Keratinocyte (primary cell): ENCODE data around the gene ITGA11. TPM values are rescaled to one million over a fixed set of nuclear protein-coding genes. Genes with fewer than 3 reads are reported as not detected.
A peak's percentile ranks its signal among the peaks of the same experiment; 100 is the strongest.

ENCODE experiments used
- DNase-seq: peaks from one replicate; pipeline ENCODE4 v3.0.0-alpha.2; 2011; ENCODE audit warnings: low read depth, missing footprints, low spot score
- FAIRE-seq: peaks from 2 replicates; lab custom pipeline; 2011; peaks lifted over from hg19 to GRCh38; lab: Jason Lieb, UNC
- H2AFZ ChIP-seq: 2 replicates; pipeline ENCODE4 v1.6.0; 2012; ENCODE audit warnings: low read length, control low read depth, inconsistent platforms; ENCODE audit not compliant: control insufficient read depth
- H3K27ac ChIP-seq: 2 replicates; pipeline ENCODE4 v1.5.1; 2011; ENCODE audit warnings: low read length; ENCODE audit not compliant: control insufficient read depth, insufficient read depth
- H3K27me3 ChIP-seq: 3 replicates; pipeline ENCODE4 v1.6.0; 2011; ENCODE audit warnings: low read length; ENCODE audit not compliant: control insufficient read depth, insufficient read depth; ENCODE audit errors: extremely low read depth
- H3K36me3 ChIP-seq, 2 experiments: 2 replicates in 1 of 2; 3 replicates in 1 of 2; pipeline ENCODE4 v1.5.1; 2011; ENCODE audit warnings: low read length in 2 of 2, mild to moderate bottlenecking in 1 of 2; ENCODE audit not compliant: control insufficient read depth in 2 of 2, insufficient read depth in 2 of 2; ENCODE audit errors: extremely low read depth in 1 of 2
- H3K4me1 ChIP-seq: 3 replicates; pipeline ENCODE4 v1.5.1; 2011; ENCODE audit warnings: low read length; ENCODE audit not compliant: control insufficient read depth, insufficient read depth; ENCODE audit errors: extremely low read depth
- H3K4me2 ChIP-seq: 3 replicates; pipeline ENCODE4 v1.6.0; 2011; ENCODE audit warnings: low read depth, low read length; ENCODE audit not compliant: control insufficient read depth, insufficient read depth; ENCODE audit errors: extremely low read depth
- H3K4me3 ChIP-seq, 3 experiments: fragments of 200-600 bp in 1 of 3; sonication (generic) in 1 of 3; 2 replicates in 2 of 3; 3 replicates in 1 of 3; pipeline ENCODE4 v1.5.1; 2011 to 2016; ENCODE audit warnings: low read length in 3 of 3, mild to moderate bottlenecking in 3 of 3, control low read depth in 2 of 3, inconsistent platforms in 1 of 3, low read depth in 1 of 3, mixed read lengths in 1 of 3, mixed run types in 1 of 3, moderate library complexity in 1 of 3; ENCODE audit not compliant: control insufficient read depth in 2 of 3, insufficient read depth in 2 of 3; ENCODE audit errors: extremely low read depth in 1 of 3
- H3K79me2 ChIP-seq: 2 replicates; pipeline ENCODE4 v1.6.0; 2012; ENCODE audit warnings: low read length; ENCODE audit not compliant: control insufficient read depth, insufficient read depth
- H3K9ac ChIP-seq: 3 replicates; pipeline ENCODE4 v1.6.0; 2011; ENCODE audit warnings: low read length; ENCODE audit not compliant: control insufficient read depth, insufficient read depth; ENCODE audit errors: extremely low read depth
- H3K9me1 ChIP-seq: 3 replicates; pipeline ENCODE4 v1.6.0; 2011; ENCODE audit warnings: low read length; ENCODE audit not compliant: control insufficient read depth, insufficient read depth; ENCODE audit errors: extremely low read depth
- H3K9me3 ChIP-seq: 2 replicates; pipeline ENCODE4 v1.5.1; 2012; ENCODE audit warnings: low read depth, low read length; ENCODE audit not compliant: control insufficient read depth
- H4K20me1 ChIP-seq: 3 replicates; pipeline ENCODE4 v1.6.0; 2011; ENCODE audit warnings: low read length; ENCODE audit not compliant: control insufficient read depth, insufficient read depth; ENCODE audit errors: extremely low read depth
- EZH2 ChIP-seq: IDR thresholded peaks from one replicate; pipeline ENCODE4 v1.6.1; 2012; ENCODE audit warnings: inconsistent platforms, mild to moderate bottlenecking, low read length, moderate library complexity
- dilution Hi-C: fragments of 300-500 bp; cut with MboI; formaldehyde crosslinking; loops from one replicate; pipeline ENCODE4 v1.7.0; 2020; ENCODE audit warnings: low sequenced_read_pairs; ENCODE audit not compliant: extremely low pct_ligation_motif_present
- polyA plus RNA-seq, 5 experiments: library from polyadenylated mRNA; depleted of rRNA in 3 of 5; stranded (reverse) in 3 of 5; stranded (forward) in 1 of 5; unstranded in 1 of 5; fragments of >200 nt; gene quantifications; 1 replicate in 1 of 5; 2 replicates in 3 of 5; 3 replicates in 1 of 5; pipeline versions ENCODE4 v1.2.1 to v1.2.3, GENCODE V29; 2011 to 2012; ENCODE audit warnings: missing spikeins in 2 of 5, low read depth in 1 of 5, low replicate concordance in 1 of 5
- TF ChIP-seq, protein P1 (sequence below), 3 experiments: IDR thresholded peaks in 1 of 3; conservative IDR thresholded peaks in 1 of 3; optimal IDR thresholded peaks in 1 of 3; 2 replicates in 2 of 3; 3 replicates in 1 of 3; pipeline versions ENCODE3 to v1.5.1; 2011; ENCODE audit warnings: low read length in 3 of 3, mild to moderate bottlenecking in 3 of 3, moderate library complexity in 2 of 3, control low read depth in 1 of 3, inconsistent platforms in 1 of 3; ENCODE audit not compliant: insufficient read depth in 2 of 3; ENCODE audit errors: extremely low read depth in 1 of 3

Gene ITGA11
- polyA plus RNA-seq, 1 donor (not counting 4 experiments of a cell fraction or from before 2014, with no cell fraction given) = not detected

- Histone ChIP-seq H3K79me2 (peaks cover 14% of the 10 kb centered on the region), H3K4me3 (peak overlapping the region in 1 of 3 experiments; percentile 0), H3K4me2 (peak overlapping the region; percentile 34), H3K9me1 (peaks cover 2% of the 10 kb centered on the region), H3K4me1 (peaks cover 12% of the 10 kb centered on the region), H2AFZ (peak overlapping the region; percentile 35), H3K36me3 (peaks cover 2 to 12% of the 10 kb centered on the region in 2 experiments), H3K9ac (peak overlapping the region; percentile 0), H3K27ac (no peak overlapping the region), H4K20me1 (no peaks in the 10 kb centered on the region), H3K27me3 (no peaks in the 10 kb centered on the region), H3K9me3 (no peaks in the 10 kb centered on the region)
- dilution Hi-C loops = no loop called here
- DNase-seq (no peak), FAIRE-seq (no peak)
- TF ChIP-seq, protein P1, sequence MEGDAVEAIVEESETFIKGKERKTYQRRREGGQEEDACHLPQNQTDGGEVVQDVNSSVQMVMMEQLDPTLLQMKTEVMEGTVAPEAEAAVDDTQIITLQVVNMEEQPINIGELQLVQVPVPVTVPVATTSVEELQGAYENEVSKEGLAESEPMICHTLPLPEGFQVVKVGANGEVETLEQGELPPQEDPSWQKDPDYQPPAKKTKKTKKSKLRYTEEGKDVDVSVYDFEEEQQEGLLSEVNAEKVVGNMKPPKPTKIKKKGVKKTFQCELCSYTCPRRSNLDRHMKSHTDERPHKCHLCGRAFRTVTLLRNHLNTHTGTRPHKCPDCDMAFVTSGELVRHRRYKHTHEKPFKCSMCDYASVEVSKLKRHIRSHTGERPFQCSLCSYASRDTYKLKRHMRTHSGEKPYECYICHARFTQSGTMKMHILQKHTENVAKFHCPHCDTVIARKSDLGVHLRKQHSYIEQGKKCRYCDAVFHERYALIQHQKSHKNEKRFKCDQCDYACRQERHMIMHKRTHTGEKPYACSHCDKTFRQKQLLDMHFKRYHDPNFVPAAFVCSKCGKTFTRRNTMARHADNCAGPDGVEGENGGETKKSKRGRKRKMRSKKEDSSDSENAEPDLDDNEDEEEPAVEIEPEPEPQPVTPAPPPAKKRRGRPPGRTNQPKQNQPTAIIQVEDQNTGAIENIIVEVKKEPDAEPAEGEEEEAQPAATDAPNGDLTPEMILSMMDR (optimal IDR thresholded peaks at IDR 0.05 in 1 of 3, IDR thresholded peaks at IDR 0.05 in 1 of 3, conservative IDR thresholded peaks at IDR 0.05 in 1 of 3; ENCODE audit: extremely low read depth in 1 of 3, insufficient read depth in 2 of 3, low read length in 3 of 3) = no peak
- no peak for TF ChIP-seq EZH2
Measured at GRCh38 chr15:68299436-68299835, 132.5 kb downstream of the ITGA11 start.

GRCh38 chr15:68298882-68299381 is 133.0 kb downstream of the ITGA11 start:
- Histone ChIP-seq H3K36me3 (peaks cover 2 to 12% of the 10 kb centered on the region in 2 experiments), H4K20me1 (no peaks in the 10 kb centered on the region), H3K27me3 (no peaks in the 10 kb centered on the region), H3K9me1 (peaks cover 2% of the 10 kb centered on the region), H3K27ac (no peak overlapping the region), H3K4me2 (peak overlapping the region; percentile 34), H2AFZ (no peak overlapping the region), H3K4me3 (peak overlapping the region in 1 of 3 experiments; percentile 0), H3K79me2 (peaks cover 19% of the 10 kb centered on the region), H3K9me3 (no peaks in the 10 kb centered on the region), H3K9ac (peak overlapping the region; percentile 0), H3K4me1 (peaks cover 9% of the 10 kb centered on the region)
- FAIRE-seq (no peak), DNase-seq (no peak)
- no peak for TF ChIP-seq EZH2
- dilution Hi-C loops = no loop called here

GRCh38 chr15:68298336-68298735 is 133.6 kb downstream of the ITGA11 start:
- H4K20me1 ChIP-seq = peaks cover 1% of the 10 kb centered on the region
- no peak for FAIRE-seq

More at GRCh38 chr15:68298336-68298735, 133.6 kb downstream of the ITGA11 start:
- H3K79me2 ChIP-seq = peaks cover 24% of the 10 kb centered on the region
- no peak for DNase-seq
- H3K9me1 ChIP-seq = peaks cover 2% of the 10 kb centered on the region
- no peak overlapping the region for H3K4me3 ChIP-seq
- H3K4me2 ChIP-seq = no peak overlapping the region
- peaks cover 9% of the 10 kb centered on the region for H3K4me1 ChIP-seq
- TF ChIP-seq, protein P1 (optimal IDR thresholded peaks at IDR 0.05 in 1 of 3, IDR thresholded peaks at IDR 0.05 in 1 of 3, conservative IDR thresholded peaks at IDR 0.05 in 1 of 3; ENCODE audit: extremely low read depth in 1 of 3, insufficient read depth in 2 of 3, low read length in 3 of 3) = no peak
- no peak for TF ChIP-seq EZH2
- no peak overlapping the region for H3K9ac ChIP-seq
- H2AFZ ChIP-seq = no peak overlapping the region
- dilution Hi-C loops = no loop called here
- H3K27ac ChIP-seq = no peak overlapping the region
- H3K36me3 ChIP-seq = peaks cover 3 to 12% of the 10 kb centered on the region in 2 experiments
- H3K27me3 ChIP-seq = no peaks in the 10 kb centered on the region
- H3K9me3 ChIP-seq = no peaks in the 10 kb centered on the region
